Panc1 (cell line): Measurements from ENCODE around the gene KIF2A.

ENCODE experiments used
- POLR2AphosphoS5 ChIP-seq: IDR thresholded peaks from 2 replicates; pipeline ENCODE4 v1.6.1; 2012; ENCODE audit warnings: mild to moderate bottlenecking, low read depth, low read length, moderate library complexity
- TF ChIP-seq, protein P1 (sequence below): fragments of 450-650 bp; IDR thresholded peaks from 2 replicates; pipeline ENCODE4 v1.5.1; 2017; ENCODE audit warnings: mild to moderate bottlenecking
- TF ChIP-seq, protein P2 (sequence below), 2 experiments: IDR thresholded peaks; 2 replicates each; pipeline ENCODE4 v1.6.1; 2011 to 2012; ENCODE audit warnings: low read depth in 2 of 2, control low read depth in 1 of 2, low read length in 1 of 2, mild to moderate bottlenecking in 1 of 2, moderate library complexity in 1 of 2; ENCODE audit not compliant: insufficient read depth in 1 of 2

DNA sequence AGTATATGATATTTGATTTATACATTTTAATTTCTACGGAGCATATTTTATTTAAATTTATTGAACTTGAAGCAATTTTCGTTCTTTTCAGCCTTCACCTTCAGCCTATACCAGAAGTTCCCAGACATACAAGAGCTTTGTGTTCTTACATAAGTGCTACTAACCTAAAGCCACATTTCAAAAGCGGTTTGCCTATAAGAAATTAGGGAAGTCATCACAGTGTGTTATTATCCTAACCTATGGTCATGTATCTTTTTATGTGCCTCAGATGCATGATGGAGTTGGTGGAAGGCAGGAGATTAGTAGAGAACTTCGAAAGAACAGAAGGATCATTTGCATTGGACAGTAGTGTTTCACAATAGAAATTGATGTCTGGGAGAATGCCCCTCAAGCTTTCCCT, 3.1 kb downstream of the KIF2A start:
- TF ChIP-seq POLR2AphosphoS5, result no peak
- TF ChIP-seq, protein P1, sequence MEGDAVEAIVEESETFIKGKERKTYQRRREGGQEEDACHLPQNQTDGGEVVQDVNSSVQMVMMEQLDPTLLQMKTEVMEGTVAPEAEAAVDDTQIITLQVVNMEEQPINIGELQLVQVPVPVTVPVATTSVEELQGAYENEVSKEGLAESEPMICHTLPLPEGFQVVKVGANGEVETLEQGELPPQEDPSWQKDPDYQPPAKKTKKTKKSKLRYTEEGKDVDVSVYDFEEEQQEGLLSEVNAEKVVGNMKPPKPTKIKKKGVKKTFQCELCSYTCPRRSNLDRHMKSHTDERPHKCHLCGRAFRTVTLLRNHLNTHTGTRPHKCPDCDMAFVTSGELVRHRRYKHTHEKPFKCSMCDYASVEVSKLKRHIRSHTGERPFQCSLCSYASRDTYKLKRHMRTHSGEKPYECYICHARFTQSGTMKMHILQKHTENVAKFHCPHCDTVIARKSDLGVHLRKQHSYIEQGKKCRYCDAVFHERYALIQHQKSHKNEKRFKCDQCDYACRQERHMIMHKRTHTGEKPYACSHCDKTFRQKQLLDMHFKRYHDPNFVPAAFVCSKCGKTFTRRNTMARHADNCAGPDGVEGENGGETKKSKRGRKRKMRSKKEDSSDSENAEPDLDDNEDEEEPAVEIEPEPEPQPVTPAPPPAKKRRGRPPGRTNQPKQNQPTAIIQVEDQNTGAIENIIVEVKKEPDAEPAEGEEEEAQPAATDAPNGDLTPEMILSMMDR, result no peak
- TF ChIP-seq, protein P2, sequence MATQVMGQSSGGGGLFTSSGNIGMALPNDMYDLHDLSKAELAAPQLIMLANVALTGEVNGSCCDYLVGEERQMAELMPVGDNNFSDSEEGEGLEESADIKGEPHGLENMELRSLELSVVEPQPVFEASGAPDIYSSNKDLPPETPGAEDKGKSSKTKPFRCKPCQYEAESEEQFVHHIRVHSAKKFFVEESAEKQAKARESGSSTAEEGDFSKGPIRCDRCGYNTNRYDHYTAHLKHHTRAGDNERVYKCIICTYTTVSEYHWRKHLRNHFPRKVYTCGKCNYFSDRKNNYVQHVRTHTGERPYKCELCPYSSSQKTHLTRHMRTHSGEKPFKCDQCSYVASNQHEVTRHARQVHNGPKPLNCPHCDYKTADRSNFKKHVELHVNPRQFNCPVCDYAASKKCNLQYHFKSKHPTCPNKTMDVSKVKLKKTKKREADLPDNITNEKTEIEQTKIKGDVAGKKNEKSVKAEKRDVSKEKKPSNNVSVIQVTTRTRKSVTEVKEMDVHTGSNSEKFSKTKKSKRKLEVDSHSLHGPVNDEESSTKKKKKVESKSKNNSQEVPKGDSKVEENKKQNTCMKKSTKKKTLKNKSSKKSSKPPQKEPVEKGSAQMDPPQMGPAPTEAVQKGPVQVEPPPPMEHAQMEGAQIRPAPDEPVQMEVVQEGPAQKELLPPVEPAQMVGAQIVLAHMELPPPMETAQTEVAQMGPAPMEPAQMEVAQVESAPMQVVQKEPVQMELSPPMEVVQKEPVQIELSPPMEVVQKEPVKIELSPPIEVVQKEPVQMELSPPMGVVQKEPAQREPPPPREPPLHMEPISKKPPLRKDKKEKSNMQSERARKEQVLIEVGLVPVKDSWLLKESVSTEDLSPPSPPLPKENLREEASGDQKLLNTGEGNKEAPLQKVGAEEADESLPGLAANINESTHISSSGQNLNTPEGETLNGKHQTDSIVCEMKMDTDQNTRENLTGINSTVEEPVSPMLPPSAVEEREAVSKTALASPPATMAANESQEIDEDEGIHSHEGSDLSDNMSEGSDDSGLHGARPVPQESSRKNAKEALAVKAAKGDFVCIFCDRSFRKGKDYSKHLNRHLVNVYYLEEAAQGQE (IDR thresholded peaks at IDR 0.05; ENCODE audit: insufficient read depth in 1 of 2, low read depth in 2 of 2, low read length in 1 of 2), result no peak
